ENCODE data around the gene PAXX. TPM values are rescaled to one million over a fixed set of nuclear protein-coding genes. Genes with fewer than 3 reads are reported as not detected.

PAXX gene
- total RNA-seq, 2 donors from 2014 or later: 29.9 to 81.0 TPM

DNA sequence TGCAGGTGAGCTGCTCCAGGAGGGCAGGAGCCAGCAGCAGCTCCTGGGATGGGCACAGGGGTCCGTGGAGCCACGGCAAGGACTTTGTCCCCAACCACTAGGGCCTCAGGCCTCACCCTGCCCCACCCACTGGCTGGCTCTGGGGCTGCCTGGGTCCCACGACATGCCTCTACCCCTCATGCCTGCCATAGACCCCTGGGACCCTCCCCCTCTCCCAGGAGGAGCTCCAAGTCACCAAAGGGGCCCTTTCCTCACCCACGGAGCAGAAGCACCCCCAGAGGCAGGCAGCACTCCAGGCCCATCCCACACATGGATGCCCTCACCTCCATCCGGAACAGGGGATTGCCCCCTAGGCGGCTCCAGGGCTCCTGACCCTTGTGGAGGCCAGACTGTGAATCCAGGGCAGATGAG is 29.4 kb downstream of the PAXX start:
- no peaks in the 10 kb centered on the region for H3K9me3 ChIP-seq
- peak; percentile 57 for DNase-seq
- TF ChIP-seq, protein P1, sequence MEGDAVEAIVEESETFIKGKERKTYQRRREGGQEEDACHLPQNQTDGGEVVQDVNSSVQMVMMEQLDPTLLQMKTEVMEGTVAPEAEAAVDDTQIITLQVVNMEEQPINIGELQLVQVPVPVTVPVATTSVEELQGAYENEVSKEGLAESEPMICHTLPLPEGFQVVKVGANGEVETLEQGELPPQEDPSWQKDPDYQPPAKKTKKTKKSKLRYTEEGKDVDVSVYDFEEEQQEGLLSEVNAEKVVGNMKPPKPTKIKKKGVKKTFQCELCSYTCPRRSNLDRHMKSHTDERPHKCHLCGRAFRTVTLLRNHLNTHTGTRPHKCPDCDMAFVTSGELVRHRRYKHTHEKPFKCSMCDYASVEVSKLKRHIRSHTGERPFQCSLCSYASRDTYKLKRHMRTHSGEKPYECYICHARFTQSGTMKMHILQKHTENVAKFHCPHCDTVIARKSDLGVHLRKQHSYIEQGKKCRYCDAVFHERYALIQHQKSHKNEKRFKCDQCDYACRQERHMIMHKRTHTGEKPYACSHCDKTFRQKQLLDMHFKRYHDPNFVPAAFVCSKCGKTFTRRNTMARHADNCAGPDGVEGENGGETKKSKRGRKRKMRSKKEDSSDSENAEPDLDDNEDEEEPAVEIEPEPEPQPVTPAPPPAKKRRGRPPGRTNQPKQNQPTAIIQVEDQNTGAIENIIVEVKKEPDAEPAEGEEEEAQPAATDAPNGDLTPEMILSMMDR (IDR thresholded peaks at IDR 0.05): no peak
- no peaks in the 10 kb centered on the region for H3K27me3 ChIP-seq
- H3K36me3 ChIP-seq: no peaks in the 10 kb centered on the region
- intact Hi-C loops (cut with DNase I): no loop called here
- no peak overlapping the region for H3K9ac ChIP-seq (ENCODE audit: low read depth in 2 of 2, low read length in 2 of 2)
- H3K4me3 ChIP-seq: no peak overlapping the region
- H3K27ac ChIP-seq: no peak overlapping the region
- H3K4me1 ChIP-seq: peaks cover 17% of the 10 kb centered on the region

DNA sequence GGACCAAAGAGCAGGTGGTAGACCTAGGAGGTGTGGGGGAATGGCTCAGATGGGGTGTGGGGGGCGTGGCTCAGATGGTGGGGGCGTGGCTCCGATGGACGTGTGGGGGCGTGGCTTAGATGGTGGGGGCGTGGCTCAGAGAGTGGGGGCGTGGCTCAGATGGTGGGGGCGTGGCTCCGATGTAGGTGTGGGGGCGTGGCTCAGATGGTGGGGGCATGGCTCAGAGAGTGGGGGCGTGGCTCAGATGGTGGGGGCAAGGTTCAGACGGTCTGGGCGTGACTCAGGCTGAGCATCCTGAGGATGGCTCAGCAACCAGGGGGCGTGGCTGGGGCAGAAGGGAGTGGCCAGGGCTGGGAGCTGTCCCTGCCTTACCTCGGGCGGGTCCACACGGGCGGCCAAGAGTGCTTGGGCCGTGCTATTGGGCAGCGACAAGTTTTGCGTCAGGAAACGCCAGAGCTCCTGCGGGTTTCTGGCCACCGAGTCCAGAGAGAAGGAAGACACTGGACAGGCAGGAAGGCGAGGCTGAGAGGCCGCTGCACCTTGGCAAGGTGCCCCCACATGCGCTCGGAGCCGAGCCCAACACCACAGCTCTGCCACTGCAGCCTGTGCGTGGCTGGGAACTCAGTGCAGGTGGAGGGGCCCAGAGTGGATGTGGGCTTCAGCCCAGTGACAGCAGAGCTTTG is 29.9 kb downstream of the PAXX start:
- Histone ChIP-seq H3K4me1 (peaks cover 21% of the 10 kb centered on the region), H3K36me3 (no peaks in the 10 kb centered on the region), H3K4me3 (no peak overlapping the region), H3K27ac (peak overlapping the region; percentile 63), H3K9me3 (no peaks in the 10 kb centered on the region), H3K27me3 (no peaks in the 10 kb centered on the region), H3K9ac (ENCODE audit: low read depth in 2 of 2, low read length in 2 of 2) (no peak overlapping the region)
- intact Hi-C loops (cut with DNase I): no loop called here
- TF ChIP-seq, protein P1 (IDR thresholded peaks at IDR 0.05): no peak
- DNase-seq: peak; percentile 98

DNA sequence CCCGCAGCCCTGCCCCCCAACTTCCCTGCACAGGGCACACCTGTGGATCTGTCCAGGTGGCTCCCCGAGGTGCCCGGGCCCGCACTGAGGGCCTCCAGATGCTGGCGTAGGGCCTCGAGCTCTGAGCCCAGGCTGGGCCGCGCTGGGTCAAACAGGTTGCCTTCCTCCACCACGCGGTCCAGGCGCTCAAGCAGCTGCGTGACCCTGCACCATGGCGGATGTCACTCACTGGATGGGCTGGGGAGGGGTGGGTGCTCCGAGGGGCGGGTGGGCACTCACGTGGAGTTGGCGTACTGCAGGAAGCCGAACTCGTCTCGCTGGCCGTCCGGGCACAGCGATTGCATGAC is 30.4 kb downstream of the PAXX start:
- H3K9ac ChIP-seq (ENCODE audit: low read depth in 2 of 2, low read length in 2 of 2): no peak overlapping the region
- H3K36me3 ChIP-seq: no peaks in the 10 kb centered on the region
- intact Hi-C loops (cut with DNase I): no loop called here
- DNase-seq: no peak
- no peaks in the 10 kb centered on the region for H3K27me3 ChIP-seq
- H3K27ac ChIP-seq: peak overlapping the region; percentile 63
- no peak overlapping the region for H3K4me3 ChIP-seq
- H3K9me3 ChIP-seq: no peaks in the 10 kb centered on the region
- peaks cover 25% of the 10 kb centered on the region for H3K4me1 ChIP-seq
- TF ChIP-seq, protein P1 (IDR thresholded peaks at IDR 0.05): no peak

DNA sequence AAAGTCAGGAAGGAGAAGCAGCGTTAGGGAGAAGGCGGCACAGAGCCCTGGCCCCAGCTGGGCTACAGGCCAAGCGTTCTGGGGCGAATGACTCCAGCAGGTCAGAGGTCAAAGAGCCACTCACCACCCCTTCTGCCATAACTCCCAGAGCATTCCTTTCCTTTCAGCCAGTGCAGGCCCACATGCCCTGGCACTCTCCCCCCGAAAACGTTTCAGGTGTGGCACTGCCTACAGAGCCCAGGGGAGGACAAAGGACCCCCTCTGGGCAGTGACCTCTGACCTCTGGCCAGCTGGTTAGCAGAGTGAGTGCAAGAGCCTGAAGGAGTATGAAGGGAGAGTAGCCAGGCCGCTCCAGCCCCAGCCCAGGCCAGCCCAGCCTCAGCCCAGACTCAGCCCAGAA is 30.9 kb downstream of the PAXX start:
- Histone ChIP-seq H3K4me3 (no peak overlapping the region), H3K27me3 (no peaks in the 10 kb centered on the region), H3K9ac (ENCODE audit: low read depth in 2 of 2, low read length in 2 of 2) (no peak overlapping the region), H3K9me3 (no peaks in the 10 kb centered on the region), H3K36me3 (no peaks in the 10 kb centered on the region), H3K4me1 (peaks cover 25% of the 10 kb centered on the region), H3K27ac (no peak overlapping the region)
- TF ChIP-seq, protein P1 (IDR thresholded peaks at IDR 0.05): no peak
- intact Hi-C loops (cut with DNase I): no loop called here
- DNase-seq: no peak

DNA sequence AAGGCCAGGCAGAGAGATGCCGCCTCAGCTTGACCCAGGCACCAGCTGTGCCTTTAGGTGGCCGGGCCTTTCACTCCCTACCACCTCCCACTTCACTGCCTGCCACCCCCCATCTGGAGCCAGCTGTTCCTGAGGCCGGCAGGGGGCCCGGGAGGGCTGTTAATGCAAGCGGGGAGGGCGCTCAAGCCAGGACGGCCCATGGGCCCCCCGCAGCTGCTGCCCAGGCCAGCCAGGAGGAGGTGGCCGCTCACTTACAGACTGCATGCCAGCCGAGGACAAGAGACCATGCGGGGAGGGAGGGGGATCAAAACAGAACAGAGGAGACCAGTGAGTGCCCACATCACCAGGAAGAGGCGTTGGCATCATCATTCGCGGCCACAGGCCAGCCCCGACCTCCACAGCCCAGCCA is 31.4 kb downstream of the PAXX start:
- Histone ChIP-seq H3K27me3 (no peaks in the 10 kb centered on the region), H3K36me3 (no peaks in the 10 kb centered on the region), H3K4me1 (peaks cover 25% of the 10 kb centered on the region), H3K9me3 (no peaks in the 10 kb centered on the region), H3K4me3 (no peak overlapping the region), H3K9ac (ENCODE audit: low read depth in 2 of 2, low read length in 2 of 2) (no peak overlapping the region), H3K27ac (no peak overlapping the region)
- no peak for DNase-seq
- intact Hi-C loops (cut with DNase I): no loop called here
- TF ChIP-seq, protein P1 (IDR thresholded peaks at IDR 0.05): no peak

Data from colonic mucosa (tissue), 4 donors.